Aorta (tissue), 5 donors: ENCODE data around the gene GRIK4. TPM values are rescaled to one million over a fixed set of nuclear protein-coding genes. Genes with fewer than 3 reads are reported as not detected.

Source experiments
- ATAC-seq: fragments of 200-7000 bp; cut with Tn5 transposase; one replicate; pipeline ENCODE4 v1.9.1; 2022; ENCODE audit warnings: moderate library complexity; ENCODE audit not compliant: low FRiP score
- DNase-seq, 2 donors: peaks; one replicate each; pipeline ENCODE4 v3.0.0-alpha.2; 2020
- H3K27ac ChIP-seq, 2 donors: one replicate each; pipeline ENCODE4 v1.5.1; 2013; ENCODE audit warnings: low read length in 2 of 2, mild to moderate bottlenecking in 2 of 2, moderate library complexity in 2 of 2, control low read depth in 1 of 2, inconsistent platforms in 1 of 2, low read depth in 1 of 2
- H3K27me3 ChIP-seq, 2 donors: one replicate each; pipeline ENCODE4 v1.6.1; 2013; ENCODE audit warnings: control low read depth in 1 of 2, low read length in 1 of 2, mild to moderate bottlenecking in 1 of 2, moderate library complexity in 1 of 2; ENCODE audit not compliant: insufficient read depth in 2 of 2, control insufficient read depth in 1 of 2
- H3K36me3 ChIP-seq, 2 donors: one replicate each; pipeline ENCODE4 v1.6.1; 2013; ENCODE audit warnings: control low read depth in 1 of 2, low read length in 1 of 2, mild to moderate bottlenecking in 1 of 2; ENCODE audit not compliant: insufficient read depth in 2 of 2, control insufficient read depth in 1 of 2
- H3K4me1 ChIP-seq, 2 donors: one replicate each; pipeline ENCODE4 v1.6.1; 2013; ENCODE audit warnings: low read length in 2 of 2, control low read depth in 1 of 2, mild to moderate bottlenecking in 1 of 2, moderate library complexity in 1 of 2; ENCODE audit not compliant: insufficient read depth in 2 of 2, control insufficient read depth in 1 of 2
- H3K4me3 ChIP-seq, 2 donors: one replicate each; pipeline ENCODE4 v1.5.1; 2013; ENCODE audit warnings: low read length in 2 of 2, control low read depth in 1 of 2, mild to moderate bottlenecking in 1 of 2
- H3K9me3 ChIP-seq: one replicate; pipeline ENCODE4 v1.6.1; 2013; ENCODE audit warnings: mild to moderate bottlenecking, low read length; ENCODE audit not compliant: control insufficient read depth
- WGBS, 2 donors: extraction: QIAGEN DNeasy Blood & Tissue Kit; methylation state at CpG; one replicate each; pipeline ENCODE4 v1.1.7; 2013; 5-methylcytosine and 5-hydroxymethylcytosine counted together
- intact Hi-C, 2 donors: fragments of 100-400 bp; cut with DNase I; formaldehyde crosslinking; loops; one replicate each; pipeline versions ENCODE4 v1.14.2 to v1.15.0; 2022
- polyA plus RNA-seq, 2 donors: library from polyadenylated mRNA; stranded (reverse); fragments of 200-250 nt; gene quantifications; one replicate each; pipeline ENCODE4 v1.2.3, GENCODE V29; 2013
- total RNA-seq, 2 donors: library from RNA; stranded (reverse); fragmentation: NEBNext Ultra II Directional; extraction: Animal tissue kit (Norgen Biotek cat#: 25700); gene quantifications; one replicate each; pipeline ENCODE4 v1.2.1, GENCODE V29; 2021
- donor health status: healthy with polysubstance abuse.
- donor health status: Bipolar disorder and iron deficiency.
- donor health status: DM: no; HTN: no; CAD: no.
- donor health status: DM: no; HTN: no; CAD: no.
- donor health status: DM: yes; HTN: yes; CAD: no.

GRIK4 gene
- total and polyA plus RNA-seq, 4 donors, result not detected

- intact Hi-C loops, result no loop called here
- DNase-seq, result no peak
These were observed 78.9 kb downstream of the GRIK4 start for GRCh38 chr11:120590472-120590871.

DNA sequence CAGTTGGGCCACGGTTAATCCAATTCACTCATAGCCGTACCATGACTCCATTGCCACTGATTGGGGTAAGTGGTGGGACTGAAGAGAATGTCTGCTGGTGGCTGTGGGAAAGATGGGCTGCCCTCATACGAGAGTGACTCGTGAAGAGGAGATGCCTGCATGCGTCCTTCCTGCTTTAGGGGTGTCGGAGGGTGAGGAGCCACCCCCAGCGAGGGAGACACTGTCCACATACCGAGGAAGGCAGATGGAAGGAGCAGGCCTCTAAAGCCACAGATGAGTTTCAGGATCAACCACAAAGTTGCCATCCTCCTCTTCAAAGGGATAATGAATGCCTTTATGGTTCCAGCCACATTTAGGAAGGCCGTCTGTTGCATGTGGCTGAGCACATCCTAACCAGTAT, 83.2 kb downstream of the GRIK4 start:
- Histone ChIP-seq H3K27ac (no peak overlapping the region), H3K4me1 (no peaks in the 10 kb centered on the region), H3K4me3 (no peak overlapping the region), H3K9me3 (no peaks in the 10 kb centered on the region), H3K27me3 (no peaks in the 10 kb centered on the region), H3K36me3 (no peaks in the 10 kb centered on the region)
- intact Hi-C loops, result no loop called here
- no peak for DNase-seq
- WGBS, 2 donors, result 90 to 92% methylated on average over 9 of the region's 9 CpGs
- ATAC-seq, result no peak

More at GRCh38 chr11:120590472-120590871, 78.9 kb downstream of the GRIK4 start:
- no peak overlapping the region for H3K27ac ChIP-seq
- H3K27me3 ChIP-seq, result no peaks in the 10 kb centered on the region
- H3K4me1 ChIP-seq, result no peaks in the 10 kb centered on the region
- no peak for ATAC-seq
- 95% methylated on average over 3 of the region's 3 CpGs for WGBS, 2 donors
- H3K36me3 ChIP-seq, result no peaks in the 10 kb centered on the region
- no peaks in the 10 kb centered on the region for H3K9me3 ChIP-seq
- no peak overlapping the region for H3K4me3 ChIP-seq

DNA sequence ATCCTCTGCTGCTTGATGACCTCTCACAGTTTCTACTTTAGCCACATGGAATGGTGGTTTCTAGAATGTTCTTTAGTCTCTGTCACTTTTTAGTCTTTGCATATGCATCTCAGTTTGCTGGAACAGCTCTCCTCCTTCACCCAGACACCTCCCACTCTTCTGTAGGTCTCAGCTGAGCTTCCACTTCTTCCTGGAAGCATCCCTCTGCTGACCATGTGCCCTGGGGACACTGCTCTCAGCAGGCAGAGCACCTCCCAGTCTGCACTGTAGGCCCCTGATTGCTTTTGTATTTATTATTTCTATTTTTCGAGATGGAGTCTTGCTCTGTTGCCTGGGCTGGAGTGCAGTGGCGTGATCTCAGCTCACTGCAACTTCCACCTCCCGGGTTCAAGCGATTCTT, 84.0 kb downstream of the GRIK4 start:
- 86 to 92% methylated on average over 4 of the region's 4 CpGs for WGBS, 2 donors
- DNase-seq (peak in 1 of 2 donors; percentile 22), ATAC-seq (no peak)
- no peaks in the 10 kb centered on the region for H3K4me1 ChIP-seq
- H3K36me3 ChIP-seq, result no peaks in the 10 kb centered on the region
- no peak overlapping the region for H3K4me3 ChIP-seq
- intact Hi-C loops, result no loop called here
- no peaks in the 10 kb centered on the region for H3K27me3 ChIP-seq
- H3K9me3 ChIP-seq, result no peaks in the 10 kb centered on the region
- H3K27ac ChIP-seq, result no peak overlapping the region

DNA sequence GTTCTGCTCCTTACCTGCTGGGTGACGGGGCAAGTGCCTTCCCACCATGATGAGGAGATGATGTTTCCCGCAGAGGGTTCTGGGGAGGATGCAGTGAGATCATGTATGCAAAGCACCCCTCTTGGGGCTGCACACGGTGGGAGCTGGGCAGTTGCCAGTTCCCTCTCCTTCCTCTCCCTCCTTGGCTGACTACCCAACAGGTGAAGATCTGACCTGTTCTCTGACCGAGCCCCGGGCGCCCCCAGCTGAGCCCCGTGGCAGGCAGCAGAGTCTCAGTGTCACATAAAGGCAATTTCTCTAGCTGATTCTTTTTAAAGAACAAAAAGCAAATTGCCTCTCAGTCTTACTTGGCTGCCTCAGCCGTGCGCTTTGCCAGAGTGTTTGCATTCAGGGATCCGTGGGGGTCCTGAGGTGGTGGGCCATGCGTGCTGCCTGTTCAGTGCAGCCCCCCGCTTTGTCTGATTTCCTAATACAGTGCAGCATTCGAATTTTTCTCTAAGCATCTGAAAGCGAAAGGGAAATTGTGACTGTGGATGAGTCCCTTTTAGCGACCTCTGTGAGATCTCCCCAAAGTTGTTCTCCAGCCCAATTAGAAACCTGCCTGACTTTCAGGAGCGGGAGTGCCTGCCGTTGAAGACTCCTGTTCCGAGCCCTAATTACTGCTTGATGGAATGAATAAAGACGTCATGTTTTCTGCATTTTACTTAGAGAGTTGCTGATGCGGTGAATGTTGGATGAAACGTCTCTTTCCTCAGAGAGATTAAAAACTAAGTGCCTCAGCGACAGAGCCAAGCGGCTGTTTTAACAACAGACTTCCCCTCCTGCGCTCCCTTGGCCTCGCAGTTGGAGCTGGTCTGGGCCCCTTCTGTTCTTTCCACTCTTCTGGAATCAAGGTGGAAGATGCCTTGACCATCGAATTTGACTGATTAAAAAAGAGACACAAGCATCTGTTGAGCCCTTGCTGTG, 86.0 kb downstream of the GRIK4 start:
- ATAC-seq (no peak), DNase-seq (peak in 1 of 2 donors; percentile 59)
- Histone ChIP-seq H3K27me3 (no peaks in the 10 kb centered on the region), H3K36me3 (no peaks in the 10 kb centered on the region), H3K27ac (no peak overlapping the region), H3K9me3 (no peaks in the 10 kb centered on the region), H3K4me3 (no peak overlapping the region), H3K4me1 (no peaks in the 10 kb centered on the region)
- intact Hi-C loops, result no loop called here
- WGBS, 2 donors, result 52 to 60% methylated on average over 26 of the region's 26 CpGs

DNA sequence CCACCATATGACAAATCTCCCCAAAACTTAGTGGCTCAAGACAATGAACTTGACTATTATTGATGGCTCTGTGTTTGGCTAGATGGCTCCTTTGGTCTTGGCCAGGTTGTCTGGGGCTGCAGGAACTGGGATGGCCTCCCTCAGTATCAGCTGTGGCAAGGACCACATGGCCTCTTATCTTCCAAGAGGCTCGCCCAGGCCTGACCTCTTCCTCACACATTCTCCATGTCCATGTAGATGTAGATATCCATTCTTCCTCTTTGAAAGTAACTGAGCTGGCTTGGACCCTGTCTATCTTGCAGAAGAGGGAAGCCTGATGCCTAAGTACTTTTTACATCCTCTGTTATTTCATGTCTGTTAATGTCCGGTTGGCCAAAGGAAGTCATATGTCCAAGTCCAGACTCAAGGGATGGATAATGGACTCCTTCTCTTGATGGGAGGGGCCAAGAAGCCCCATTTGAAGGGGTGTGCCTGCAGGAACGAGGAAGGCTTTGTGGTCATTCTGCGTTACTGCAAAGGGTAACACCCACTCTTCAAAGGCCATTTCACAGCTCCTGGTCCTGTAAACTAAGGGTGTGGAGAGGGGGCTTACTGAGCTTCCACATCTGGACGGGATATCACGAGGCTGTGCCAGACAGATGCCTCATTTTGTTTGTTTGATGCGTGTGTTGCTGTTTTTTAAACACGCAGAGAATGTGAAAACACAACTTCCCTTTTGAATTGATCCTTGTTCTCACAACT, 87.1 kb downstream of the GRIK4 start:
- H3K9me3 ChIP-seq, result no peaks in the 10 kb centered on the region
- WGBS, 2 donors, result 79 to 84% methylated on average over 8 of the region's 8 CpGs
- intact Hi-C loops, result no loop called here
- H3K36me3 ChIP-seq, result no peaks in the 10 kb centered on the region
- no peaks in the 10 kb centered on the region for H3K27me3 ChIP-seq
- H3K4me3 ChIP-seq, result no peak overlapping the region
- H3K4me1 ChIP-seq, result no peaks in the 10 kb centered on the region
- peak in 1 of 2 donors; percentile 41 for DNase-seq
- ATAC-seq, result no peak
- no peak overlapping the region for H3K27ac ChIP-seq

DNA sequence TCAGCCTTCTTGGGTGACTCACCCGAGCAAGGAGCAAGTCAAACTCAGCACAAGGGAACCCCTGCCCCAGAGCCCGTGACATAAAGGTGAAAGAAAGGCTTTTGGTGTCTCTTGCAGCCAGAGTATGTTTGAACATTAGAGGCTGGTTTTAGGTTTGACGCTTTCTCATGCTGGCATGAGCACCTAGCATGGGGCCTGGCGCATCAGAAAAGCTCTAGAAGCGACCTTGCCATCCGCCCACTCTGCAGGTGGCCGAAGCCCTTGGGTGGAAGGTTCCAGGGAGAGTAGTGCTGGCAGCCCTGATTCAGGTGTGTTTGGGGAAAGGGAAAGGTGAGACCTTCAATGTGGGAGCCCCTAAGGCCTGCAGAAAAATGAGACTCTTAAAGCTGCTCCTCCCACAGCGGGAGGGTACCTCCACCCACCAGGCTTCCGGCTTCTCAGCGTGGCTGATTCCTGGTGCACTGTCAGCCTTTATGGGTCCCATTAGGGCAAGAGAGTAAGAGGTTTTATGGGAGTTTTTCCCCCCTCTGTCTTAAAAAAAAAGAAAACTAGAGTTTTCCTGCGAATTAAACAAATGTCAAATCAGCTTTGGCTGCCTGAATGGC, 88.4 kb downstream of the GRIK4 start:
- no peak overlapping the region for H3K4me3 ChIP-seq
- WGBS, 2 donors, result 91% methylated on average over 11 of the region's 11 CpGs
- no peaks in the 10 kb centered on the region for H3K4me1 ChIP-seq
- intact Hi-C loops, result no loop called here
- H3K27me3 ChIP-seq, result no peaks in the 10 kb centered on the region
- no peak overlapping the region for H3K27ac ChIP-seq
- no peaks in the 10 kb centered on the region for H3K9me3 ChIP-seq
- DNase-seq, result peak in 1 of 2 donors; percentile 48
- no peak for ATAC-seq
- no peaks in the 10 kb centered on the region for H3K36me3 ChIP-seq

- DNase-seq, result no peak
- no peak overlapping the region for H3K4me3 ChIP-seq
- no peaks in the 10 kb centered on the region for H3K36me3 ChIP-seq
- ATAC-seq, result no peak
- 73 to 78% methylated on average over 4 of the region's 4 CpGs for WGBS, 2 donors
- no peaks in the 10 kb centered on the region for H3K27me3 ChIP-seq
- no peaks in the 10 kb centered on the region for H3K9me3 ChIP-seq
- intact Hi-C loops, result no loop called here
- H3K27ac ChIP-seq, result no peak overlapping the region
- no peaks in the 10 kb centered on the region for H3K4me1 ChIP-seq
These were observed 90.0 kb downstream of the GRIK4 start for GRCh38 chr11:120601536-120601935.

DNA sequence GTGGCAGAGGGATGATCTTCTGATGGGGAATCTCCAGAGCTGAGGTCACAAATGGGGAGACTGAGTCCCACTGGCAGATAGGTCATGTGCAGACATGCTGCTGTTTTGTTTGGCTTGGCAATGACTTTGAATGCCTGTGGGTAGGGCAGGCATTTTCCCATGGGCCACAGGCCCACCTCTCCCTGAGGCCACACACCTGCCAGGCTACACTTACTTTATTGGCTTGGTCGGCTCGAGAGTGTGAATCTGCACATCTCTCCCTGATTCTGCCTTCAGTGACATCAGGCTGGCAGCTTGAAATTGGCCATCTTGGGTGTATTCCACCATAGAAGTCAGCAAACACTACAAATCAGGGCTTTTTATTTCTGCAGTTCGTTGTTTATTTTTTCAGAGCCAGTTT, 91.5 kb downstream of the GRIK4 start:
- 94 to 95% methylated on average over 3 of the region's 3 CpGs for WGBS, 2 donors
- Histone ChIP-seq H3K4me1 (no peaks in the 10 kb centered on the region), H3K27me3 (no peaks in the 10 kb centered on the region), H3K36me3 (no peaks in the 10 kb centered on the region), H3K4me3 (no peak overlapping the region), H3K9me3 (no peaks in the 10 kb centered on the region), H3K27ac (no peak overlapping the region)
- intact Hi-C loops, result no loop called here
- no peak for ATAC-seq
- DNase-seq, result peak in 1 of 2 donors; percentile 50
